Epithelial cell of prostate (primary cell): Measurements from ENCODE around the gene THUMPD2.
A peak's percentile ranks its signal among the peaks of the same experiment; 100 is the strongest.

Experiments
- DNase-seq: peaks from one replicate; pipeline ENCODE4 v3.0.0-alpha.2; 2011; ENCODE audit warnings: low read depth, low spot score
- H3K27ac ChIP-seq: fragments of 450-650 bp; 2 replicates; pipeline ENCODE4 v1.5.1; 2017; ENCODE audit warnings: mild to moderate bottlenecking

Gene THUMPD2

DNA sequence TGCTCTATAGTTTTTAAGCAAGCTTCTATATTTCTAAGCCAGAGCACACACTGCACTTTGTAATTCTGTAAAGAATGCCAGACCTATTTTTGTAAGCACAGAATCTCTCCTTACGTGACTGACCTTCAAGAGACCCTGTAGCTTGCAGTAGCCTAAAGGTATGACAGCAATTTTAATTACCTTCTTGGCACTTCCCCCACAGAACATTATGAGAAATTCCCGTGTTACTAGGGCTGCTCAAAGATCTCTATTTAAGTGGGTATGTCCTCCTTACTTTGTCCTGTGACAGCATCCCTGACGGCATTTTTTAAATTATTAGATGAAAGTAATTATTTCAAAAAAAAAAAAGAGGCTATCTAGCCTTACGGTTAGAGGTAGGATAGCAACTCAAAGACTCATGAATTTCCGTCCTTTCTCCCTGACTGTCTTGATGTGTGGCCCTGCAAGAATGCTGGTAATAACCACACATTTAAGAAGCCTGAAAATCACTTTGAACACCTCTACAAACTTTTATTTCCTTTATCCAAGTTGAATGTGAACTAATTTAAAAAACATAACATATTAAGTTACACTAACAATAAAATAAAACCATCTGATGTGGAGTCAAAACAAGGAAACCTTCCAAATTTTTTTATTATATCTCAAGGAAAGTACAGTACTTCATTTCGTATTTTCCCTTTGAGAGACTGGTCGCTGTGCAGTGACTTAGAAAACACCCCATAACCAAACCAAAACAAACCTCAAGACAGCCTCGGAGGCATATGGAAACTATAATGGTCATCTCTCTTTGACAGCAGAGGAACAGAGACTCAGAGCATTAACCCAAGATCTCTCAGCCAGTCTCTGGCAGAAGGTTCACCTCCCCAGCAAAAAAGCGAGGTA lies 54.9 kb downstream of the THUMPD2 start:
- H3K27ac ChIP-seq = peak overlapping the region; percentile 16
- no peak for DNase-seq

DNA sequence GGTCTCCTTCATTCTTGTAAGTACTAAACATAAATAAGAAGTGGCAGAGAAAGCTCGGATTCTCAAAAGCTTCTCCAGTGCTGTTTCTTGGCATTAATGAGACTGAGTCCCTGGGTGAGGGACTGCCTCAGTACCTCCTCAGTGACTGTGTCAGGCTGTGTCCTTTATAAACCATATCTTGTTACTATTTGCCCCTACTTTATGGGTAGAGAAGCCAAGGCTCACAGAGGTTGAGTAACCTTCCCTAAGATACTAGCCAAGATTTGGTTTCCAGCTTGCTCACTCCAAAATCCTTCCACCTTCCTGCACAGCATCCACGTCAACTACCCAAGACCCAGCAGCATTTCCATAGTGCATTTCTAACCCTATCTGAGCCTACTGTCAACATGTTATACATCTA lies 55.6 kb downstream of the THUMPD2 start:
- no peak overlapping the region for H3K27ac ChIP-seq
- no peak for DNase-seq

DNA sequence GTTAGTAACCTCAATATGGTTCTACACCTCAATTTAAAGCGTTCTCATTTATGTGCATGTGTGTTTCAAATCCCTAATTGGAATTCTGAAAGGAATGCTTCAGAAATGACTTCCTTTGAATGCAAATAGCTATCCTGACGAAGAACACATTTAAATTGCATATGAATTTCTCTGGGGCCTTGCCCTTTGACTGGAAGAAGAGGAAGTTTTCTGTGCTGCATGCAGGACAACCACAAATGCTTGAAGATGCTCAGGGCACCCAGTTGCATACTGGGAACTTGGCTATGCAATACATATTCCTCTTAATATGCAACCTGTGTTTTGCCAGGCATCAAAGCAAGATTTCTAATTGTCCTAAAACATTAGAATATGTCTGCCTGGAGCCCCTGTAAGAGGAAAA lies 58.1 kb downstream of the THUMPD2 start:
- no peak overlapping the region for H3K27ac ChIP-seq
- no peak for DNase-seq

DNA sequence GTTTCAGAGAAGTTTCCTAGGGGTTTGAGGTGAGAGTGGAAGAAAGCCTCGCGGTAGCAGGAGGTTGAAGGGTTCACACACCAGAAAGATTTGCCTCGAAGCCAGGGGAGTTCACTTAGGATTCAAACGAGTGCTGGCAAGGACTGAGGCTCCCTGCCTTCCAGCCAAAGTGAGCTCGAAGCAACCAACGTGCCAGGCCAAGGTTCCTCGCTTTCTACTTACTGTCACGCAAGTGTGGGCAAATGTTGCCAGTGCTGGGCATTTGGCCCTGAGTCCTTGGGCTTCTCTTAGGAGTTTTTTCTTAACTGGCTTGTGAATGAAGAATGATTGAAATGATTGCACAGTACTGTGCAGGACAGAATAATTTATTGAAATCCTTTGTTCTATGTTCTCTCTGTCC lies 59.7 kb downstream of the THUMPD2 start:
- no peak overlapping the region for H3K27ac ChIP-seq
- no peak for DNase-seq

DNA sequence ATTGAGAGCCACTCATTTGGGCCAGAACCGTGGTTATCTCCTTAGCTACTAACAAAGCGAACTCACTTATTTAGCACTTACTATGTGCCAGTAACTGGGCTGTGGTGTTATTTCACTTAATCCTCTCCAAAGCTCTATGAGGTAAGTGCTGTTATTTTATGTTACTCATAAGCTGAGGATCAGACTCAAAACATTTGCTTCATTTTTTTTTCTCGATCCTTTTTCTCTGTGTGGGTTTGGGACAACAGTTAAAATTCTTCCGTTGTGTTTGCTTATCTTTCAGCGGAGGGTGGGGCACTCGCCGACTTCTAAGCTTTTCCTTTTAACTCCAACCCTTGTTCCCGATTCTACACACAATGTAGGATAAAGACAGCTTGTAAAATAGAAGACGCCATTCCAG lies 60.6 kb downstream of the THUMPD2 start:
- no peak for DNase-seq

DNA sequence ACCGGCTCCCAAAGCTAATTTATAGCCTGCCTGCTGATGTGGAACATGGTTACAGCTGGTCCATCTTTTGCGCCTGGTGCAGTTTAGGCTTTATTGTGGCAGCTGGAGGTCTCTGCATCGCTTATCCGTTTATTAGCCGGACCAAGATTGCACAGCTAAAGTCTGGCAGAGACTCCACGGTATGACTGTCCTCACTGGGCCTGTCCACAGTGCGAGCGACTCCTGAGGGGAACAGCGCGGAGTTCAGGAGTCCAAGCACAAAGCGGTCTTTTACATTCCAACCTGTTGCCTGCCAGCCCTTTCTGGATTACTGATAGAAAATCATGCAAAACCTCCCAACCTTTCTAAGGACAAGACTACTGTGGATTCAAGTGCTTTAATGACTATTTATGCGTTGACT lies 62.0 kb downstream of the THUMPD2 start:
- no peak for DNase-seq
- H3K27ac ChIP-seq = no peak overlapping the region

More for the DNA sequence above, 60.6 kb downstream of the THUMPD2 start:
- no peak overlapping the region for H3K27ac ChIP-seq

DNA sequence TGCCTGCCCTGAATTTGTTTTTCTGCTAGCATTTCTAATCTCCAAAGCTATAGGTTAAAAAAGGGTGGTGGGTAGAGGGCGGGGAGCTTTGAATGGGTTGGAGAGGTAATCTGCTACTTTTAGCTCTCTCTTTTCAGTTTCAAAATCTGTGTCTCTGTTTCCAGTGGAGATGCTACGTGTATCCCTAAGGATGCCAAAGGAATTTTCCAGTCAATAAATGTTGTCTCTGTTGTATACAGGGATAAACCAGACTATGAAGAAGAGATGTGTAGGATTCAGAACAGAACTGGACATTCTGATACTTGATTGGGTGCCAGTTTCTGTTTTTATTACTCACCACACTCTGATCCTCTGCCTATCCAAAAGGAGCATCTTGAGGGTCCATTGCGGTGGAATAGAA lies 63.2 kb downstream of the THUMPD2 start:
- no peak for DNase-seq
- H3K27ac ChIP-seq = no peak overlapping the region

DNA sequence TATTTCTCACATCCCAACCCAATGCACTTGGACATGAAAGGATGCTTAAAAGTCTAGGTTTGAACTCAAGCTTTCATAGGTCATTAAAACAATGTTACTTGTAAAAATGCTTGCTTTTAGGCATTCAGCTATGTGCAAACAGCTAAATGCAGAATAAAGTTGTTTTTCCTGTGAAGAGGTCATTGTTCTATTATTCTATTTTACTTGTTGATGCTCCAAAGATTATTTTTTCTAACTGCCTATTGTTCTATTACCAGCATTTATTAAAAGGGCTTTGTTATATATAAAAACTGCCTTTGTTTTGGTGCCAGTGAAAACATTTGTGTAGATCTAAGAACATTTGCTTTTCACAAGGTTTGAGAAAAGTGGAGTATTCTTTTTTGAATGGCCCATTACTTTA lies 64.0 kb downstream of the THUMPD2 start:
- H3K27ac ChIP-seq = no peak overlapping the region
- no peak for DNase-seq

DNA sequence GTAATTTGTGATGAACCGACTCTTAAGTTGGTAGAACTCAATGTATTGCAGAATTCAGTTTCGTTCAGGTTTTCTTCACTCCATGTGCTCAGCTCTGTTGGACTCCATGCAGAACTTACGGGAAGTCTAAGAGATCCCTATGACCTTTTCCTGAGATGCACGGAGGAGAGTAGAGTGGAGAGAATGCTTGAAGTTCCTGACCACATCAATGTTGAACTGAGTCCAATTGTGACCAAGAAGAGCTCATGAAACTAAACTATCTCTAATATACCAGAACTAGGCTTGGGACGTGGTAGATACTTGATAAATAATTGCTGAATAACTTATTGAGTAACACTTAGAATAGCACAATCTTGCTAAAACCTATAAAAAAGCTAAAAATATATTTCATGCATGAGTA lies 66.1 kb downstream of the THUMPD2 start:
- no peak for DNase-seq
- H3K27ac ChIP-seq = no peak overlapping the region

DNA sequence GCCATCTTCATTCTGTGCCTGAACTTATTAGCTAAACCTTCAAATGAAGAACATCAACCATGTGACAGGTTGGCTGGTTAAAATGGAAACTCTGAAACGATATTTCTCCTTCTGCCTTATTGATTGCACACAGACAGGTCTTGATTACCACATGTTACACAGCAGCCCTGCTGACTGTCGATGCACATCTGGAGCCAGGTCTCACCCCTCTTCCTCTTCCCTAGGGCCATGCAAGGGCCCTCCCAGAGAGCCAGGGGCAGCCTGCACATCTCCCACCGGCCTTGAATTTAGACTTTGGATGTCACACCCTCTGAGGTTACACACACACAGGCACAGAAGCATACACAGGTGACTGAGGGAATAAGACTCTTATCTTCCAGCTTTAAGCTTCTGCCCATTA lies 68.3 kb downstream of the THUMPD2 start:
- no peak for DNase-seq
- no peak overlapping the region for H3K27ac ChIP-seq

DNA sequence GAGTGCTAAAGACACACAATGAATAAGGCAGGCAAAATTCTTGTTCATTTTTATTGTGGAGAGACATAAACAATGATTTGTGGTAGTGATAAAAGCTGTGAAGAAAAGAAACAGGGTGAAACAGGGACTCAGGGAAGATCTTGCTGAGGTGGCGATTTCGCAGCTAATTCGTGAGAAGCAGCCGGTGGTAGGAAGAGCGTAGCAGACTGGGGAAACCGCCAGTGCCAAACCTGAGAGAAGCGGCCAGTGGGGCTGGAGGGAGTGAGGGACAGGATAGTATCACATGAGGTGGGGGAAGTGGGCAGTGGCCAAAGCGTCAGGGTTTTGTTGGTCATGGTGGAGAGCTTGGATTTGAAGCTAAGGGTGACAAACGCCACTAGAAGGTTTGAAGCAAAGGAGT lies 71.1 kb downstream of the THUMPD2 start:
- H3K27ac ChIP-seq = no peak overlapping the region
- no peak for DNase-seq

DNA sequence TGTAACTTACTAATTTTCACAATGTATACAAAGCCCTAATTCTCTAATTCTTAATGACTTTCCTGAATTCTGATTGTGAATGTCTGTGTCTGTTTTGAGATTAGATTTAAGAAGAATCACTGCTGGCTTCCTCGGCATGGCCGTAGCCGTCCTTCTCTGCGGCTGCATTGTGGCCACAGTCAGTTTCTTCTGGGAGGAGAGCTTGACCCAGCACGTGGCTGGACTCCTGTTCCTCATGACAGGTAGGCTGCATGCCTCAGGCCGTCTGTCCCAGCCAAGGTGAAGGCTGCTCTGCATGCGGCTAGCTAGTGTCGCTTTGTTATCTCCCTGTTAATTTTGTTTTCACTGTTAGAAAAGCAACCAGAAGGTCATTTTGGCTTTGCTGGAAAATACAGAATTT lies 72.1 kb downstream of the THUMPD2 start:
- no peak for DNase-seq
- no peak overlapping the region for H3K27ac ChIP-seq

DNA sequence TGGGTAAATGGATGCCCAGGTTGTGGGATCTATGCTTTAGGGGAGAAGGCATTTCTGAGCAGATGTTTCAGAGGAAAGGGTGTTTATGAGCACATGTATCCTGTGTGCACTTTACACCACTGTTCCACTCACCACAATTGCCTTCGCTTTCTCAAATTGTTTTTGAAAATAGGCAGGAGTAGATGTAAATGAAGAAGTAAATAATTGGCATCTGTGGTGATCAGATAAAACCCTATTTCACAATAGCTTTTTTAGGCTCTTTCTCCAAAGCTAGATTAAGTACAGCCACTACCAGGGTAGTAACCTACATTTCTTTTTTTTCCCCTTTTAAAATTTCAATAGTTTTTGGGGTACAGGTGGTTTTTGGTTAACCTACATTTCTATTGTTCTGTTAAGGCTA lies 72.7 kb downstream of the THUMPD2 start:
- no peak overlapping the region for H3K27ac ChIP-seq
- DNase-seq = no peak

DNA sequence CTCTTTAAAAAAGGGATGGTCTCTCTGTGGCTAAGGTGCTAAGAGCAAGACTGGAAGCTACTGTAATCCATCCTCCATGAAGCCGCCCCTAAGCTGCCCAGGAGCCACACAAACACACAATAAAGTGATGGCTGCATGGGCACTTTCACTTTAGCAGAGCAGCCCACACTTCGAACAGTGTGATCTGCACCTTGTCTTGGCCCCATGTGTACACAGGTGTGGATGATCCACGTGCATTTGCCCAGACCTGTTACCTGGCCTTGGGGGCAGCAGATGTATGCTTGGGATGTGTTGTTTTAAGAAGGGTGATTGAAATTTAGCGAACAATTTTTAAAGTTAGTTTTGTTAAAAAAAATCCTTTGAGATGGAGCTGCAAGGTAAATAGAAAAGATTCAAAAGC lies 73.4 kb downstream of the THUMPD2 start:
- no peak overlapping the region for H3K27ac ChIP-seq
- DNase-seq = no peak

DNA sequence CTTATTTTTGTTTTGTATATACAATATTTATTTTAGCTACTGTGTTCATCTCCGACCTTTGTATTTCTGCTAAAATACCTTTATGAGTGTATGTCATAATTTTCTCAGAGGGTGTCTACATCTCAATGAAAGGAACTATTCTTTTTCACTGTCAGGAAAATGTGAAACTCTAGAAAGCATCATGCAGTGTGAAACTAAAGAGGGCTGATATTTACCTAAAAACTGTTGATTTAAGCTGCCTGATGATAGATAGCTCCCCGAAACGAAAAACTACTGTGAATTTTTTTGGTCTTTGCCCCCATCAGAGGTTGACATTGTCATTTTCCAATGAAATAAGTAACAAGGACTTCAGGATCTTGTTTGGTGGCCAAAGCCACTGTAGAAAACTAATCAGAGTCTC lies 74.5 kb downstream of the THUMPD2 start:
- DNase-seq = no peak
- no peak overlapping the region for H3K27ac ChIP-seq

DNA sequence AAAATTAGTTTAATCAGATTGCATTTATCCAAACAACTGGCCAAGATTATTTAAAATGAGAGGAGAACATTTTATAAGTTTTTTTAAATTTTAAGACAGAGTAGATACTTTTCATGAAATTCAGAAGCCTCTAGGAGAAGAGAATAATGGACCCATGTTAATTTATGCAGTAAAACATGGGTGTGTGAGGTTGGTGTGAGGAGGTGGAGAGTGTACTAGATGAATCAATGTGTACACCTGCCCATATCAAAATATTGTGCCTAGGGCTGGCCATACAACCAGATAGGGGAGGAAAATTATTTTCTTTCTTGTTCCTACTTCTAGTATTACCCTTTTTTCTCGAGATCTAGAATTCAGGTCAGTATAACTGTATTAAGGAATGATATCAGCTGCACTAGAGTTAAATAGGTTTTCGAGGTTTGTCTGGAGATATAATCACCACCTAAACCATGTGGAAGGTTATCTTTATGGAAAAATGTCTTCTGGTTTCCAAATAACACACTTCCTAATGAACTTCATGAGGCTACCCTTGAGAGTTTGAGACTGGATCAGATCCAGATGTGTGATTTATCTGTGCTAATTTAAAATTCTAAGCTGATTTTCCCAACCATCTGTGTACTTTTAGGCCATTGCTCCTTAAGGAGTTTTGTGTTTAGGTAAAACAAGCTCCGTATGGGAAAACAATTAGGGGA lies 75.7 kb downstream of the THUMPD2 start:
- no peak overlapping the region for H3K27ac ChIP-seq
- DNase-seq = no peak

DNA sequence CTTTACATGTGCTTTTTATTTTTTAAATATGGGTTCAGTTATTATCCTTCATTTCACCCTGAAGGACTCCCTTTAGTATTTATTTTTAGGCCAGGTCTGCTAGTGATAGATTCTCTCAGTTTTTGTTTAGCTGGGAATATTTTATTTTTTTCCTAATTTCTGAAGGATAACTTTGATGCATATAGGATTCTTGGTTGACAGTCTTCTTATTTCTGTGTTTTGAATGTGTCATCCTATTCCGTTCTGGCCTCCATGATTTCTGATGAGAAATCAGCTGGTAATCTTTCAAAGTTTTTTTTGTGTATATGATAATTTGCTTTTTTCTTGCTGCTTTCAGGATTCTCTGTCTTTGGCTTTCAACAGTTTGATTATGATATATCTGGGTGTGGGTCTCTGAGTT lies 77.9 kb downstream of the THUMPD2 start:
- no peak for DNase-seq
- H3K27ac ChIP-seq = no peak overlapping the region

DNA sequence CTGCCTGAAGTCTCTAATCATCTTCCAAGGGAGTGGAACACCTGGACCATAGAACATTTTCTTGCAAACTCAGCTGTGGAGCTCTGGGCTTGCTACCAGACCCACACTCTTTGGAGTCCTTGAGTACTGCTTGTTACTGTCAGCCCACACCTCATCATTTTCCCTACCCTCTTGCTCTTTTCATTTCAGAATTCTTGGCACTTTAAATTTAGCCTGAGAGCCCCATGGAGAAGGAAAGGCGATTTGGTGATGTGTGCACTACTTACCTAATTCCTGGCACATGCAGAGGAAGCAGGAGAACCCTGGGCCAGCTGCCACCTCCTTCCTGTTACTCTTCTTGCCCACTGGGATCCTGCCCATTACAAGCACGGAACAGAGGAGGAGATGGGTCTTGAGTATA lies 81.6 kb downstream of the THUMPD2 start:
- no peak for DNase-seq
- no peak overlapping the region for H3K27ac ChIP-seq

DNA sequence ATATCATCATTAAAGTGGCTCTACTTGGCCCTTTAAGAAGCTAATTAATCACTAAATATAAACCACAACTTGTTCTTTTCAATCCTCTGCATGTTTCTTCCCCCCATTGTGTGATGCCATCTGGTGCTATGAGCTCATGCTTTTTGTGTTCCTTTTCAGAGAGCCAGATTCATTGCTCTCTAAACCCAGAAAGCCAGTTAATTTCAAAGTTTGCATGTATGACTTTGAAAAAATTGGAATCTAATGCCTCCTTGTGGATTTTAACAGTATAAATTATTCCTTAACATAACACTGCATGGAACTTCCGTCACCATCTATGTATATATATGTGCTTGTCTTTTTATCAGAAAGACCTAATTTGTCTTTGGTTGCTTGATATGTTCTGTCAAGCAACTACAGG lies 82.2 kb downstream of the THUMPD2 start:
- DNase-seq = peak; percentile 20
- no peak overlapping the region for H3K27ac ChIP-seq

DNA sequence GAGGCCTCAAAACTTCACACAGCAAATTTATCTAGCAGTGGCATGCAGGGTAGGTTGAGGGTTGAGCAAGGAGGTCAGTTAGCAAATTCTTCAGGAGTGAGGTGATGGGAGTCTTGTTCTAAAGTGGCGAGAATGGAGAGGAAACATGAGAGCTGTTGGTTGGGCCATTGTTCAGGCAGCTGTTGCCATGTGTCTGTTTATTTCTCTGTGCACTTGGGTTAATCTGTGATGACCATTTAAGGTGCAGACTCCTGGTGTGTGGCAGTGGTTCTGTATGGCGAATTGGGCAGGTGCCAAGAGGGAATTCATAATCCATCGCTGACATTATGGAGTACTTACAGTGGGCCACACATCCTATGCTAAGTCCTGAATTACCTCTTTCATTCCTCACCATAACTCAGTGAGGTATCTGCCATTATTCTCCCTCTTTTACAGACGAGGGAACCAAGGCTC lies 82.9 kb downstream of the THUMPD2 start:
- DNase-seq = no peak
- no peak overlapping the region for H3K27ac ChIP-seq

DNA sequence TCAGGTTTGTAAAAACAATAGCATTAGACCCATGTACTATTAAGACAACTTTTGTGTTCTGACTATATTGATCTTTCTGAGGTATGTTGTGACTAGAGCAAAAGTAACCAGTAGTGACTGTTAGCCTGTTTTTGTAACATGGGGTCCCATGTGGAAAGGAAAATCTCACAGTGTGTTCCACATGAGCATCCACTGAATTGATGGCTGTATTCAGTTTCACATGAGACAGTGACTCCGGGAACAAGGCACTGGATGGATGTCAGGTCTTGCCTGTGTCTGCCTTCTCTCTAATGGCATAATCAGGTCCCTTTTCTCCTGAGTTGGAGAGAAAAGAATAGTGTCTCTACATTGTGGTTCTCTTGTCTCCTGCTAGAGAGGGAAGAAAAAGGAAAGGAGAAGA lies 85.8 kb downstream of the THUMPD2 start:
- no peak overlapping the region for H3K27ac ChIP-seq
- DNase-seq = no peak

DNA sequence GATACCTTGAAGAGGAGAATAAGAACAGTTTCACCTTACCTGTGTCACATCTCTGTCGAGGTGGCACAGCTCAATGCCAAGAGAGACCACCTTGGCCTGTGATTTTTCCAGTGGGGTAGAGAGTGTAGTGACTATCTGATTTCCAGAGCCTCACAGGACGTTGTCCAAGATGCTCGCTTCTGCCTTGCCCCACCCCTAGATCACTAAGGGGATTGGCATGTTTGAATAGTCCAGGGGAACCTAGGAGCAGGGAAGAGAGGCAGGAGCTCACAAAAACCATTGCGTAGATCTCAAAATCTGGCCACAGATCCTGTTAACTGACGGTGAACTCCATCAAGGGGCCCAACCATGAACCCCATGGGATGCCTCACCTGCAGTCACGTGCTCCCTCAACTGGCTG lies 89.2 kb downstream of the THUMPD2 start:
- H3K27ac ChIP-seq = no peak overlapping the region
- DNase-seq = no peak
